DMS79 (cell line): ENCODE measurements around the gene CDKAL1.
"Not testable (repeated sequence)": the region's sequence is repeated elsewhere in the genome, so short reads cannot be mapped to it uniquely, and the experiment has no call there.

ENCODE experiments used
- DNase-seq: peaks from one replicate; lab custom pipeline; 2025; lab: John Stamatoyannopoulos, UW

The CDKAL1 gene

GRCh38 chr6:20797597-20797996 lies 263.3 kb downstream of the CDKAL1 start:
- DNase-seq: no peak

- no peak for DNase-seq
These were observed 266.0 kb downstream of the CDKAL1 start for GRCh38 chr6:20800229-20800628.

GRCh38 chr6:20800653-20801052 lies 266.4 kb downstream of the CDKAL1 start:
- DNase-seq: no peak

- DNase-seq: no peak
These were observed 267.3 kb downstream of the CDKAL1 start for GRCh38 chr6:20801595-20801994.

- no peak for DNase-seq
These were observed 268.3 kb downstream of the CDKAL1 start for GRCh38 chr6:20802596-20802995.

GRCh38 chr6:20805021-20805420 lies 270.8 kb downstream of the CDKAL1 start:
- no peak for DNase-seq

- no peak for DNase-seq
These were observed 272.4 kb downstream of the CDKAL1 start for GRCh38 chr6:20806669-20807068.

GRCh38 chr6:20808439-20808838 lies 274.2 kb downstream of the CDKAL1 start:
- no peak for DNase-seq

GRCh38 chr6:20808924-20809323 lies 274.7 kb downstream of the CDKAL1 start:
- DNase-seq: no peak

GRCh38 chr6:20810727-20811108 lies 276.5 kb downstream of the CDKAL1 start:
- no peak for DNase-seq

GRCh38 chr6:20811109-20811761 lies 277.0 kb downstream of the CDKAL1 start:
- no peak for DNase-seq

GRCh38 chr6:20812776-20813175 lies 278.5 kb downstream of the CDKAL1 start:
- DNase-seq: no peak

GRCh38 chr6:20814494-20814893 lies 280.2 kb downstream of the CDKAL1 start:
- no peak for DNase-seq

- DNase-seq: no peak
These were observed 281.9 kb downstream of the CDKAL1 start for GRCh38 chr6:20816126-20816525.

- no peak for DNase-seq
These were observed 283.6 kb downstream of the CDKAL1 start for GRCh38 chr6:20817806-20818320.

- DNase-seq: no peak
These were observed 285.6 kb downstream of the CDKAL1 start for GRCh38 chr6:20819774-20820400.

- DNase-seq: no peak
These were observed 292.1 kb downstream of the CDKAL1 start for GRCh38 chr6:20826378-20826777.

- DNase-seq: no peak
These were observed 293.5 kb downstream of the CDKAL1 start for GRCh38 chr6:20827798-20828197.

- DNase-seq: no peak
These were observed 296.3 kb downstream of the CDKAL1 start for GRCh38 chr6:20830576-20830975.

- DNase-seq: not testable (repeated sequence)
These were observed 297.0 kb downstream of the CDKAL1 start for GRCh38 chr6:20831251-20831650.

- DNase-seq: no peak
These were observed 299.7 kb downstream of the CDKAL1 start for GRCh38 chr6:20833881-20834515.

GRCh38 chr6:20835315-20836010 lies 301.2 kb downstream of the CDKAL1 start:
- no peak for DNase-seq

- no peak for DNase-seq
These were observed 302.9 kb downstream of the CDKAL1 start for GRCh38 chr6:20837189-20837588.
